Skeletal muscle tissue (tissue), 4 donors: ENCODE data around the gene SPATS2. TPM values are rescaled to one million over a fixed set of nuclear protein-coding genes. Genes with fewer than 3 reads are reported as not detected.
"Not testable (repeated sequence)": the region's sequence is repeated elsewhere in the genome, so short reads cannot be mapped to it uniquely, and the experiment has no call there.

Source experiments
- H3K27ac ChIP-seq: one replicate; pipeline ENCODE4 v1.7.0; 2013; ENCODE audit warnings: mild to moderate bottlenecking, low read depth, low read length, inconsistent platforms
- H3K27me3 ChIP-seq, 3 donors: one replicate each; pipeline ENCODE4 v1.7.0; 2013; ENCODE audit warnings: low read length in 3 of 3; ENCODE audit not compliant: control insufficient read depth in 3 of 3, insufficient read depth in 3 of 3
- H3K36me3 ChIP-seq, 3 donors: one replicate each; pipeline ENCODE4 v1.7.0; 2013; ENCODE audit warnings: low read length in 3 of 3; ENCODE audit not compliant: control insufficient read depth in 3 of 3, insufficient read depth in 3 of 3
- H3K4me1 ChIP-seq, 3 donors: one replicate each; pipeline ENCODE4 v1.7.0; 2013; ENCODE audit warnings: low read length in 3 of 3, mild to moderate bottlenecking in 3 of 3; ENCODE audit not compliant: control insufficient read depth in 3 of 3, insufficient read depth in 3 of 3
- H3K4me3 ChIP-seq, 3 donors: one replicate each; pipeline ENCODE4 v1.7.0; 2013; ENCODE audit warnings: low read length in 3 of 3
- H3K9ac ChIP-seq, 3 donors: one replicate each; pipeline ENCODE4 v1.7.0; 2013; ENCODE audit warnings: low read length in 3 of 3, mild to moderate bottlenecking in 3 of 3, moderate library complexity in 2 of 3, low read depth in 1 of 3
- H3K9me3 ChIP-seq, 3 donors: one replicate each; pipeline ENCODE4 v1.7.0; 2013; ENCODE audit warnings: low read length in 3 of 3; ENCODE audit not compliant: control insufficient read depth in 3 of 3
- total RNA-seq: library from RNA; depleted of rRNA; stranded (reverse); fragments of >200 nt; gene quantifications from one replicate; pipeline ENCODE4 v1.2.3, GENCODE V29; 2014
- donor health status: Osteomylitis.

The SPATS2 gene
- total RNA-seq, 1 donor from 2014 or later = 19.8 TPM

DNA sequence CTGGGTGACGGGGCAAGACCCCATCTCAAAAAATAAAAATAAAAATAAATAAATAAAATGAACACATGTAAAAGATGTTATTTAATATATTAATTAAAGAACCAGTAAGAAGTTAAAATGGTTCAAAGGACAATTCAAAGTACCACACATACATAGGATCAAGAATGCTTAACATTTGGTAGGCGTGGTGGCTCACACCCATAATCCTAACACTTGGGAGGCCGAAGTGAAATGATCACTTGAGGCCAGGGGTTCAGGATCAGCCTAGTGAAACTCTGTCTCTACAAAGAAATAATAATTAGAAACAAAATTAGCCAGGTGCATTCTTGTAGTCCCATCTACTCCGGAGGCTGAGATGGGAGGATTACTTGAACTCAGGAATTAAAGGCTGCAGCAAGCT, 53.3 kb downstream of the SPATS2 start:
- Histone ChIP-seq H3K4me3 (no peak overlapping the region), H3K27me3 (no peaks in the 10 kb centered on the region), H3K36me3 (no peaks in the 10 kb centered on the region), H3K9me3 (no peaks in the 10 kb centered on the region), H3K4me1 (peaks cover 0 to 4% (median 0%) of the 10 kb centered on the region in 3 donors), H3K9ac (no peak overlapping the region), H3K27ac (no peak overlapping the region)

DNA sequence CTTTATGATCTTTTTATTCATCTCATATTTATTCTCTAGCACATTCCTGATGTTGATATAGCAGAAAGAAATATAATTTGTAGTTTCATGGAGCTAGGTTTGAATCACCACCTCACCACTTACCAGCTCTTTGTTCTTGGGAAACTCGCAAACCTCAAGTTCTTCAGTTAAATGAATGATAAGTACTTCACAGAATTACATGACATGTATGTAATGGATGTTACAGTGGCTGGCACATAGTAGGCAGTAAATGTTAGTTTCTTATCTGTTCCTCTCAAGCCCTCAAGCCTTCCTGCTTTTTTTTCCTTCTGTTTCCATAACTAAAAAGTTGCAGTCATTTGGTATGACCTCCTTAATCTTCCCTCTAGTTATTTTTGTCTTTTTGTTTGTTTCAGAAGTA, 54.9 kb downstream of the SPATS2 start:
- Histone ChIP-seq H3K27ac (no peak overlapping the region), H3K36me3 (no peaks in the 10 kb centered on the region), H3K9me3 (no peaks in the 10 kb centered on the region), H3K27me3 (no peaks in the 10 kb centered on the region), H3K9ac (no peak overlapping the region), H3K4me3 (no peak overlapping the region), H3K4me1 (peaks cover 0 to 4% (median 0%) of the 10 kb centered on the region in 3 donors)

DNA sequence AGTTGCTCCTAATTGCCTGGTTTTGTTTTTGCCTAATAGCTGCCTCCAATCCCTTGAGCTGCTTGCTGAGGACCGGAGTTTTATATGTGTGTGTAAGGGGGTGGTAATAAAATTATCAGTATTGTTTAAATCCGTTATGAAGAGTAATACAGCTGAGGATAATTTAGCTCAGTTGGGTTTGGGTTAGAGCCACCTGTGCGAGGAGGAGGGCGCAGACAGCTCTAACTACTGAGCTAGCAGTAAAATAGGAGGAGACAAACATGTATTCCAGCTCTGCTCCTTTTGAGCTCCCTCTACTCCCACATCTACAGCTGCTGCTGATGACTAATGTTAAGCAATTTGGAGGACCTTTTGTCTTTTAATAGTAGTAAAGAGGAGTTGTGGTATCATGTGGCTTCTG, 61.5 kb downstream of the SPATS2 start:
- no peaks in the 10 kb centered on the region for H3K9me3 ChIP-seq

DNA sequence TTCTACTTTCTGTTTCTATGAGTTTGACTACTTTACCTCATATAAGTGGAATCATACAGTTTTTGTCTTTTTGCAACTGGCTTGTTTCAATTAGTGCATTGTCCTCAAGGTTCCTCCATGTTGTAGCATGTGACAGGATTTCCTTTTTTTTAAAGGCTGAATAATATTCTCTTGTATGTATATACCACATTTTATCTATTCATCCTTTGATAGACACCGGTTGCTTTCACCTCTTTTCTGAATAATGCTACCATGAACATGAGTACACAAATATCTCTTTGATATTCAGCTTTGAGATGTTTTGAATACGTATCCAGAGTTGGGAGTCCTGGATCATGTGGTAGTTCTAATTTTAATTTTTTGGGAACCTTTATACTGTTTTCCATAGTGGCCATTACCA, 65.4 kb downstream of the SPATS2 start:
- H3K9ac ChIP-seq = no peak overlapping the region
- H3K4me1 ChIP-seq = peaks cover 0 to 3% (median 0%) of the 10 kb centered on the region in 3 donors
- H3K27ac ChIP-seq = no peak overlapping the region
- no peak overlapping the region for H3K4me3 ChIP-seq
- H3K9me3 ChIP-seq = no peaks in the 10 kb centered on the region
- no peaks in the 10 kb centered on the region for H3K27me3 ChIP-seq
- no peaks in the 10 kb centered on the region for H3K36me3 ChIP-seq

More for the DNA sequence above, 61.5 kb downstream of the SPATS2 start:
- Histone ChIP-seq H3K4me1 (peaks cover 0 to 3% (median 0%) of the 10 kb centered on the region in 3 donors), H3K4me3 (no peak overlapping the region), H3K27ac (no peak overlapping the region), H3K36me3 (no peaks in the 10 kb centered on the region), H3K9ac (no peak overlapping the region), H3K27me3 (no peaks in the 10 kb centered on the region)

DNA sequence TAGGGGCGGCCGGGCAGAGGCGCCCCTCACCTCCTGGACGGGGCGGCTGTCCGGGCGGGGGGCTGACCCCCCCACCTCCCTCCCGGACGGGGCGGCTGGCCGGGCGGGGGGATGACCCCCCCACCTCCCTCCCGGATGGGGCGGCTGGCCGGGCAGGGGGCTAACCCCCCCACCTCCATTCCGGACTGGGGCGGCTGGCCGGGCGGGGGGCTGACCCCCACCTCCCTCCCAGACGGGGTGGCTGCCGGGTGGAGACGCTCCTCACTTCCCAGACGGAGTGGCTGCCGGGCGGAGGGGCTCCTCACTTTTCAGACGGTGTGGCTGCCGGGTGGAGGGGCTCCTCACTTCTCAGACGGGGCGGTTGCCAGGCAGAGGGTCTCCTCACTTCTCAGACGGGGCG, 69.5 kb downstream of the SPATS2 start:
- not testable (repeated sequence) for H3K9me3 ChIP-seq, H3K36me3 ChIP-seq, H3K4me1 ChIP-seq, H3K27me3 ChIP-seq, H3K27ac ChIP-seq, H3K4me3 ChIP-seq, H3K9ac ChIP-seq

DNA sequence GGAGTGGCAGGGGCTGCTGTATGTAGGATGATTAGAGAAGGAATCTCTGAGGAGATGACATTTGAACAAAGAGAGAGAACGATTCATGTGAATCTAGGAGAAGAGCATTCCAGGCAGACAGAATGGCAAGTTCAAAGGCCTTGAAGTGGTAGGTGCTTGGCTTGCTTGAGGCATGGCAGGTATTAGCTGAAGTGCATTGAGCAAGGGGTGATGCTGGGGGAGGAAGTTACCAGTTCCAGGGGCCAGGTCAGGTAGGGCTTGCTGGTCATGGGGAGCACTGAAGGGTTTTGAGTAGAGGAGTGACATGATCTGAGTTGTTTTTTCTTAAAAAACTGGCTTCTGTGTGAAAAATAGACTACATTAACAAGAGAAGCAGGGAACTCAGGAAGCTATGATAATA, 71.8 kb downstream of the SPATS2 start:
- H3K27me3 ChIP-seq = no peaks in the 10 kb centered on the region
- H3K36me3 ChIP-seq = no peaks in the 10 kb centered on the region
- H3K4me3 ChIP-seq = no peak overlapping the region
- H3K9ac ChIP-seq = no peak overlapping the region
- no peaks in the 10 kb centered on the region for H3K4me1 ChIP-seq
- no peaks in the 10 kb centered on the region for H3K9me3 ChIP-seq
- no peak overlapping the region for H3K27ac ChIP-seq

DNA sequence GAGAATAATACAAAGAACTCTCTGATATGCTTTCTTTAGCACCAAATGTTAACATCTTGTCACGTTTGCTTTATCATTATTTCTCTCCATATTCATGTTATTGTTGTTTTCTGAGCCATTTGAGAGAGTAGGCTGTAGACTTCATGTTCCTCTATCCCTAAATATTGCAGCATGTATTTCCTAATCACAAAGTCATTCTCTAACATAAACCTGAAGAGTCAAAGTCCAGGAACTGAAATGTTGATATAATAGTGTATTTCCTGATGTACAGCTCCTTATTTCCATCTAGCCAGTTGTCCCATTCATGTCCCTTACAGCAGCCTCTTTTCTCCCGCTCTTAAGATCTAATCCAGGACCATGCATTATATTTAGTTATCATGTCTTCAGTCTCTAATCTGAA, 72.8 kb downstream of the SPATS2 start:
- H3K4me3 ChIP-seq = no peak overlapping the region
- no peak overlapping the region for H3K9ac ChIP-seq
- H3K9me3 ChIP-seq = no peaks in the 10 kb centered on the region
- no peaks in the 10 kb centered on the region for H3K27me3 ChIP-seq
- H3K27ac ChIP-seq = no peak overlapping the region
- H3K36me3 ChIP-seq = no peaks in the 10 kb centered on the region
- no peaks in the 10 kb centered on the region for H3K4me1 ChIP-seq

DNA sequence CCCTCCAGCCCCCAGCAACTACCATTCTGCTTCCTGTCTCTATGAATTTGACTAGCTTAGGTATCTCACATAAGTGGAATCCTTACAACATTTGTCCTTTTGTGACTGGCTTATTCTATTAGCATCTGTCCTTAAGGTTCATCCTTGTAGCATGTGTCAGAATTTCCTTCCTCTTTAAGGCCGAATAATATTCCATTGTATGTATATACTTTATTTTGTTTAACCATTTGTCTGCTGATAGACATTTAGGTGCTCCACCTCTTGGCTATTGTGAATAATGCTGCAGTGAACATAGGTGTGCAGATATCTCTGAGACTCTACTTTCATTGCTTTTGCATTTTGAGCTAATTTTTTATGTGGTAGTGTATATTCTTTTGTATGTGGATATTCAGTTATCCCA, 75.7 kb downstream of the SPATS2 start:
- peaks cover 0 to 3% (median 2%) of the 10 kb centered on the region in 3 donors for H3K9me3 ChIP-seq
- no peak overlapping the region for H3K27ac ChIP-seq
- H3K4me1 ChIP-seq = no peaks in the 10 kb centered on the region
- no peak overlapping the region for H3K4me3 ChIP-seq
- H3K9ac ChIP-seq = no peak overlapping the region
- H3K27me3 ChIP-seq = no peaks in the 10 kb centered on the region
- peaks cover 0 to 3% (median 0%) of the 10 kb centered on the region in 3 donors for H3K36me3 ChIP-seq

DNA sequence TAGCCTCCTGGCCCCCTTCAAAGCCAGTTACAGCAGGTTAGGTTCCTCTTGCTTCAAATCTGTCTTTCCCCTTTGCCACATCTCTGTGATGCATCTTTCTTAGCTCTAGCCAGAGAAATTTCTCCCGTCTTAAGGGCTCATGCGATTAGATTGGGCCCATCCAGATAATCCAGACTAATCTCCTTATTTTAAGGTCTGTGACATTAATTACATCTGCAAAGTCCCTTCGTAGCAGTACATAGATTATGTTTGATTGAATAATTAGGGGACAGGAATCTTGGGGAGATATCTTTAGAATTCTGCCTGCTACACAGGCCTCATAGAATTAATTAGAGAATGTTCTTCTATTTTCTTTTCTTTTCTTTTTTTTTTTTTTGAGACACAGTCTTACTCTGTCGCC, 79.3 kb downstream of the SPATS2 start:
- no peaks in the 10 kb centered on the region for H3K27me3 ChIP-seq
- no peaks in the 10 kb centered on the region for H3K4me1 ChIP-seq
- H3K4me3 ChIP-seq = no peak overlapping the region
- H3K27ac ChIP-seq = no peak overlapping the region
- H3K36me3 ChIP-seq = peaks cover 0 to 3% (median 0%) of the 10 kb centered on the region in 3 donors
- H3K9ac ChIP-seq = no peak overlapping the region
- peaks cover 0 to 3% (median 2%) of the 10 kb centered on the region in 3 donors for H3K9me3 ChIP-seq

DNA sequence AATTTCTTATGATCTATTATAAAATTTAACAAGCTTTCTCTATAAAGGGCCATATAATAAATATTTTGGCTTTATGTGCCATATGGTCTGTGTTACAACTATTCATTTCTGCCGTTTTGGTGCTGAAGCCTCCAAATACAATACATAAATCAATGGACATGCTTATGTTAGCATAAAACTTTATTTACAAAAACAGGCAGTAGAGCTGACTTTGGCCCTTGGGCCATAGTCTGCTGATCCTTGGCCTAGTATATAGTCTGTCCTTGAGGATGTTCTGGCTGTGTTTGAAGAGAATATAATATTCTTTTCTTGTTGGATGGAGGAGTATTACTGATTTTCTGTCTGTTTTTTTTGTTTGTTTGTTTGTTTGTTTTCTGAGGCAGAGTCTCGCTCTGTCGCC, 81.6 kb downstream of the SPATS2 start:
- Histone ChIP-seq H3K27me3 (no peaks in the 10 kb centered on the region), H3K4me3 (no peak overlapping the region), H3K9ac (no peak overlapping the region), H3K27ac (no peak overlapping the region), H3K9me3 (peaks cover 0 to 3% (median 2%) of the 10 kb centered on the region in 3 donors), H3K36me3 (peaks cover 0 to 3% (median 0%) of the 10 kb centered on the region in 3 donors), H3K4me1 (no peaks in the 10 kb centered on the region)
